ENCODE data around the gene PROP1.
"Not testable (repeated sequence)": the region's sequence is repeated elsewhere in the genome, so short reads cannot be mapped to it uniquely, and the experiment has no call there.

The PROP1 gene

GRCh38 chr5:177945145-177945544 lies 50.9 kb downstream of the PROP1 start:
- not testable (repeated sequence) for DNase-seq (ENCODE audit: low spot score)

GRCh38 chr5:177943805-177944736 lies 52.0 kb downstream of the PROP1 start:
- not testable (repeated sequence) for DNase-seq (ENCODE audit: low spot score)

GRCh38 chr5:177942896-177943295 lies 53.1 kb downstream of the PROP1 start:
- not testable (repeated sequence) for DNase-seq (ENCODE audit: low spot score)
